SK-N-SH treated with all-trans-retinoic acid at 6 μM for 48 hours (cell line): ENCODE measurements around the gene C11orf16.
"Not testable (repeated sequence)": the region's sequence is repeated elsewhere in the genome, so short reads cannot be mapped to it uniquely, and the experiment has no call there.

Experiments
- ATAC-seq: fragments of 200-7000 bp; cut with Tn5 transposase; 3 replicates; pipeline ENCODE4 v1.9.1; 2020; ENCODE audit warnings: mild to moderate bottlenecking, moderate library complexity
- ARNTL ChIP-seq: fragments of 450-650 bp; formaldehyde crosslinking; IDR thresholded peaks from 2 replicates; pipeline ENCODE4 v1.5.0; 2020; ENCODE audit warnings: low read depth, mild to moderate bottlenecking, moderate library complexity, borderline replicate concordance
- BACH2 ChIP-seq: fragments of 250-450 bp; sonication (Bioruptor Pico); IDR thresholded peaks from 2 replicates; pipeline ENCODE4 v1.9.0; 2021; ENCODE audit warnings: mild to moderate bottlenecking, borderline replicate concordance
- CSDC2 ChIP-seq: fragments of 250-450 bp; sonication (Bioruptor Pico); IDR thresholded peaks from 2 replicates; pipeline ENCODE4 v1.5.0; 2020; ENCODE audit warnings: mild to moderate bottlenecking, moderate library complexity
- GLIS3 ChIP-seq: fragments of 250-450 bp; sonication (Bioruptor Pico); IDR thresholded peaks from 2 replicates; pipeline ENCODE4 v1.5.0; 2020; ENCODE audit warnings: mild to moderate bottlenecking, moderate library complexity
- ISL1 ChIP-seq: fragments of 250-450 bp; sonication (Bioruptor Pico); IDR thresholded peaks from 2 replicates; pipeline ENCODE4 v2.1.2; 2022; ENCODE audit warnings: mild to moderate bottlenecking, moderate library complexity
- OSR1 ChIP-seq: fragments of 250-450 bp; sonication (Bioruptor Pico); IDR thresholded peaks from 2 replicates; pipeline ENCODE4 v1.8.0; 2022; ENCODE audit warnings: moderate library complexity, mild to moderate bottlenecking, inconsistent platforms
- PPARA ChIP-seq: fragments of 250-450 bp; sonication (Bioruptor Pico); IDR thresholded peaks from 2 replicates; pipeline ENCODE4 v1.5.0; 2020; ENCODE audit warnings: mild to moderate bottlenecking, borderline replicate concordance
- RARB ChIP-seq: fragments of 250-450 bp; sonication (Bioruptor Pico); IDR thresholded peaks from 2 replicates; pipeline ENCODE4 v1.8.0; 2021; ENCODE audit warnings: mild to moderate bottlenecking, moderate library complexity
- SNAI2 ChIP-seq: fragments of 250-450 bp; sonication (Bioruptor Pico); IDR thresholded peaks from 2 replicates; pipeline ENCODE4 v1.5.0; 2020; ENCODE audit warnings: mild to moderate bottlenecking, moderate library complexity
- TCF4 ChIP-seq: fragments of 250-450 bp; sonication (Bioruptor Pico); IDR thresholded peaks from 2 replicates; pipeline ENCODE4 v1.8.0; 2021; ENCODE audit warnings: mild to moderate bottlenecking, moderate library complexity, borderline replicate concordance
- TOX ChIP-seq: fragments of 250-450 bp; sonication (Bioruptor Pico); IDR thresholded peaks from 2 replicates; pipeline ENCODE4 v1.8.0; 2021; ENCODE audit warnings: mild to moderate bottlenecking, moderate library complexity, borderline replicate concordance
- ZFP3 ChIP-seq: fragments of 250-450 bp; sonication (Bioruptor Pico); IDR thresholded peaks from 2 replicates; pipeline ENCODE4 v1.5.0; 2020; ENCODE audit warnings: mild to moderate bottlenecking, moderate library complexity
- ZFP30 ChIP-seq: fragments of 450-650 bp; formaldehyde crosslinking; IDR thresholded peaks from 2 replicates; pipeline ENCODE4 v1.5.0; 2022; ENCODE audit warnings: mild to moderate bottlenecking, moderate library complexity
- ZNF565 ChIP-seq: fragments of 450-650 bp; formaldehyde crosslinking; conservative IDR thresholded peaks from 2 replicates; pipeline ENCODE4 v1.5.0; 2020; ENCODE audit warnings: low read depth, mild to moderate bottlenecking, moderate library complexity
- ZNF70 ChIP-seq: fragments of 450-650 bp; formaldehyde crosslinking; IDR thresholded peaks from 2 replicates; pipeline ENCODE4 v1.5.0; 2020; ENCODE audit warnings: mild to moderate bottlenecking, moderate library complexity
- ZNF8 ChIP-seq: fragments of 450-650 bp; formaldehyde crosslinking; IDR thresholded peaks from 2 replicates; pipeline ENCODE4 v1.5.0; 2020; ENCODE audit warnings: mild to moderate bottlenecking, moderate library complexity
- TF ChIP-seq, protein P1 (sequence below): fragments of 250-450 bp; sonication (Bioruptor Pico); IDR thresholded peaks from 2 replicates; pipeline ENCODE4 v1.8.0; 2021; ENCODE audit warnings: low read depth, mild to moderate bottlenecking, moderate library complexity, borderline replicate concordance
- TF ChIP-seq, protein P2 (sequence below): fragments of 250-450 bp; sonication (Bioruptor Pico); IDR thresholded peaks from 2 replicates; pipeline ENCODE4 v1.5.0; 2020; ENCODE audit warnings: mild to moderate bottlenecking, moderate library complexity
- TF ChIP-seq, protein P3 (sequence below): fragments of 250-450 bp; sonication (Bioruptor Pico); IDR thresholded peaks from 2 replicates; pipeline ENCODE4 v1.8.0; 2020; ENCODE audit warnings: mild to moderate bottlenecking, moderate library complexity, borderline replicate concordance

C11orf16 gene

DNA sequence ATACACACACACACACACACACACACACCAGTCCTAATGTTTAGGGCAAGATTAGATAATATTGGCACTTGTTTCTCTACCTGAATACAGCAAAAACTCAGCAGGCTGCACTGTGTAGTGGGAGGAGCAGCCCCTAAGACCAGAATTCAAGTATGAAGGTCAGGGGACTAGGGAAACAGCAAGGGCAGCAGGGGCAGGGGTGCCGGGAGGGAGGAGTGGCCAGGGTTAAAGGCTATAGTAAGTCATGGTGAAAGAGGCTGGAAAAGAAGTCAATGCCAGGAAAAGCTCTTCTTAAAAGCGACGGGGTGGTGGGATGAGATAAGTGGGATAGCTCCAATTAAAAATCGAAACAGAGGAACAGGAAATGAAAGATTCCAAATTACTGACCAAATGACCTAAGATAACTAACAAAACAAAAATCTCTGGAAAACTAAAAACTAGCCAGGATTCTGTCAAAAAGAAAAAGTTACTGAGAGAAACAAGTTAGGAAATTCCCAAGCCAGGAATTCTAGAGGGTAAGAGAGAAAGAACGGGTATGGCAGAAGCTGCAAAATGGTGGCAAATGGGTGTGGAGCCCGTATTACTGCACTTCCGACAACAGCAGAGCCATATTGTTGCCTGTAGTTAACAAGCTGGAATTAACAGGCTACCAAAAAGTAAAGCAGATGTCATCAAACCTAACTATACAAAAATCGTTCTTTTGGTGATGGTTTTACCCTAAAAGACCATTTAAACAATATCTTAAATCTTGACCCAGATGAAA is 8.8 kb upstream of the C11orf16 start:
- no peak for ATAC-seq
- TF ChIP-seq ZFP3, result no peak
- TF ChIP-seq, protein P1, sequence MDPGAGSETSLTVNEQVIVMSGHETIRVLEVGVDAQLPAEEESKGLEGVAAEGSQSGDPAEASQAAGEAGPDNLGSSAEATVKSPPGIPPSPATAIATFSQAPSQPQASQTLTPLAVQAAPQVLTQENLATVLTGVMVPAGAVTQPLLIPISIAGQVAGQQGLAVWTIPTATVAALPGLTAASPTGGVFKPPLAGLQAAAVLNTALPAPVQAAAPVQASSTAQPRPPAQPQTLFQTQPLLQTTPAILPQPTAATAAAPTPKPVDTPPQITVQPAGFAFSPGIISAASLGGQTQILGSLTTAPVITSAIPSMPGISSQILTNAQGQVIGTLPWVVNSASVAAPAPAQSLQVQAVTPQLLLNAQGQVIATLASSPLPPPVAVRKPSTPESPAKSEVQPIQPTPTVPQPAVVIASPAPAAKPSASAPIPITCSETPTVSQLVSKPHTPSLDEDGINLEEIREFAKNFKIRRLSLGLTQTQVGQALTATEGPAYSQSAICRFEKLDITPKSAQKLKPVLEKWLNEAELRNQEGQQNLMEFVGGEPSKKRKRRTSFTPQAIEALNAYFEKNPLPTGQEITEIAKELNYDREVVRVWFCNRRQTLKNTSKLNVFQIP, result no peak
- TF ChIP-seq TCF4 (CRISPR knock-in tag), result no peak
- no peak for TF ChIP-seq SNAI2 (CRISPR knock-in tag)
- TF ChIP-seq, protein P2, sequence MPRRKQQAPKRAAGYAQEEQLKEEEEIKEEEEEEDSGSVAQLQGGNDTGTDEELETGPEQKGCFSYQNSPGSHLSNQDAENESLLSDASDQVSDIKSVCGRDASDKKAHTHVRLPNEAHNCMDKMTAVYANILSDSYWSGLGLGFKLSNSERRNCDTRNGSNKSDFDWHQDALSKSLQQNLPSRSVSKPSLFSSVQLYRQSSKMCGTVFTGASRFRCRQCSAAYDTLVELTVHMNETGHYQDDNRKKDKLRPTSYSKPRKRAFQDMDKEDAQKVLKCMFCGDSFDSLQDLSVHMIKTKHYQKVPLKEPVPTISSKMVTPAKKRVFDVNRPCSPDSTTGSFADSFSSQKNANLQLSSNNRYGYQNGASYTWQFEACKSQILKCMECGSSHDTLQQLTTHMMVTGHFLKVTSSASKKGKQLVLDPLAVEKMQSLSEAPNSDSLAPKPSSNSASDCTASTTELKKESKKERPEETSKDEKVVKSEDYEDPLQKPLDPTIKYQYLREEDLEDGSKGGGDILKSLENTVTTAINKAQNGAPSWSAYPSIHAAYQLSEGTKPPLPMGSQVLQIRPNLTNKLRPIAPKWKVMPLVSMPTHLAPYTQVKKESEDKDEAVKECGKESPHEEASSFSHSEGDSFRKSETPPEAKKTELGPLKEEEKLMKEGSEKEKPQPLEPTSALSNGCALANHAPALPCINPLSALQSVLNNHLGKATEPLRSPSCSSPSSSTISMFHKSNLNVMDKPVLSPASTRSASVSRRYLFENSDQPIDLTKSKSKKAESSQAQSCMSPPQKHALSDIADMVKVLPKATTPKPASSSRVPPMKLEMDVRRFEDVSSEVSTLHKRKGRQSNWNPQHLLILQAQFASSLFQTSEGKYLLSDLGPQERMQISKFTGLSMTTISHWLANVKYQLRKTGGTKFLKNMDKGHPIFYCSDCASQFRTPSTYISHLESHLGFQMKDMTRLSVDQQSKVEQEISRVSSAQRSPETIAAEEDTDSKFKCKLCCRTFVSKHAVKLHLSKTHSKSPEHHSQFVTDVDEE (CRISPR knock-in tag), result no peak
- TF ChIP-seq PPARA (CRISPR knock-in tag), result no peak
- TF ChIP-seq, protein P3, sequence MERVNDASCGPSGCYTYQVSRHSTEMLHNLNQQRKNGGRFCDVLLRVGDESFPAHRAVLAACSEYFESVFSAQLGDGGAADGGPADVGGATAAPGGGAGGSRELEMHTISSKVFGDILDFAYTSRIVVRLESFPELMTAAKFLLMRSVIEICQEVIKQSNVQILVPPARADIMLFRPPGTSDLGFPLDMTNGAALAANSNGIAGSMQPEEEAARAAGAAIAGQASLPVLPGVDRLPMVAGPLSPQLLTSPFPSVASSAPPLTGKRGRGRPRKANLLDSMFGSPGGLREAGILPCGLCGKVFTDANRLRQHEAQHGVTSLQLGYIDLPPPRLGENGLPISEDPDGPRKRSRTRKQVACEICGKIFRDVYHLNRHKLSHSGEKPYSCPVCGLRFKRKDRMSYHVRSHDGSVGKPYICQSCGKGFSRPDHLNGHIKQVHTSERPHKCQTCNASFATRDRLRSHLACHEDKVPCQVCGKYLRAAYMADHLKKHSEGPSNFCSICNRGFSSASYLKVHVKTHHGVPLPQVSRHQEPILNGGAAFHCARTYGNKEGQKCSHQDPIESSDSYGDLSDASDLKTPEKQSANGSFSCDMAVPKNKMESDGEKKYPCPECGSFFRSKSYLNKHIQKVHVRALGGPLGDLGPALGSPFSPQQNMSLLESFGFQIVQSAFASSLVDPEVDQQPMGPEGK (CRISPR knock-in tag), result no peak
- TF ChIP-seq CSDC2 (CRISPR knock-in tag), result no peak
- TF ChIP-seq GLIS3, result no peak
- no peak for TF ChIP-seq ZNF70
- TF ChIP-seq BACH2 (CRISPR knock-in tag), result no peak

DNA sequence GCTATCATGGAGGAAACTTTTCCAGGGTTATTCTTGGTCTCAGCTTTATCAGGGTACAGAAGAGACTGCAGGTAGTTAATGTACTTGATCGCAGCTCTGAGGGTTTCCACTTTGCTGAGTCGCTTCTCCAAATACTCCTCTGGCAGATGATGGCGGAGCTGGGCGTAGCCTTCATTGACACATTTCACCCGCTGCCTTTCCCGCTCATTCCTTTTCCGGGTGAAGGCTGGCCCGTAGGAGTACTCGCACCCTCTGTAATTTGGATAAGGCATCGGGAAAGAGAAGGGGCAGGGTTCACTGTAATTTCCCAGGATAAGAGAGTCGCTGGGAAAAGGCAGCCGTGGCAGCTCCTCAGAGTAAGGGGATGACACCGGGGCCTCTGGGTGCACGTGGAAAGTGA is 4.9 kb upstream of the C11orf16 start:
- ATAC-seq, result no peak
- no peak for TF ChIP-seq ARNTL (CRISPR knock-in tag)
- no peak for TF ChIP-seq OSR1 (CRISPR knock-in tag)
- no peak for TF ChIP-seq ZNF565
- TF ChIP-seq, protein P3 (CRISPR knock-in tag), result no peak
- TF ChIP-seq GLIS3, result no peak
- TF ChIP-seq ZFP30, result no peak
- TF ChIP-seq PPARA (CRISPR knock-in tag), result no peak

DNA sequence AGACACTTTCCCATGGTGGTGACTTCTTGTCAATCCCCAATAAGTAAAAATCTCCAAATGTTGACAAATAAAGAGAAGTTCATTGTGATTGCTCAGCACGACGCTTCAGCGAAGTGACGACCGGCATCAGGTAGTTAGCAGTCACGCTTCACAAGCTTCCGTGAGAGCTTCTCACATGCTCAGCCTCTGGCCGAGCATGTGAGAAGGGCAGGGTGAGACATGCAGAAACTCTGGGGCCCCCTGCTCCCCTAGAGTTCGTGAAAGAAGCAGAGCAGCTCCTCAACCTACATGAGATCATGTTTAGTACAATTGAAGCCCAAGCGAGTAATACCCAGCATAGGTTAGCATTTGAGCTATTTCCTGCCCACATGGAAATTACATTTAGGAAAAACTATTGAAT is 4.4 kb upstream of the C11orf16 start:
- no peak for ATAC-seq
- TF ChIP-seq SNAI2 (CRISPR knock-in tag) (no peak), ISL1 (CRISPR knock-in tag) (no peak), PPARA (CRISPR knock-in tag) (no peak), TOX (CRISPR knock-in tag) (no peak), ARNTL (CRISPR knock-in tag) (no peak), ZNF8 (CRISPR knock-in tag) (no peak), RARB (CRISPR knock-in tag) (no peak)
- TF ChIP-seq, protein P3 (CRISPR knock-in tag), result no peak

DNA sequence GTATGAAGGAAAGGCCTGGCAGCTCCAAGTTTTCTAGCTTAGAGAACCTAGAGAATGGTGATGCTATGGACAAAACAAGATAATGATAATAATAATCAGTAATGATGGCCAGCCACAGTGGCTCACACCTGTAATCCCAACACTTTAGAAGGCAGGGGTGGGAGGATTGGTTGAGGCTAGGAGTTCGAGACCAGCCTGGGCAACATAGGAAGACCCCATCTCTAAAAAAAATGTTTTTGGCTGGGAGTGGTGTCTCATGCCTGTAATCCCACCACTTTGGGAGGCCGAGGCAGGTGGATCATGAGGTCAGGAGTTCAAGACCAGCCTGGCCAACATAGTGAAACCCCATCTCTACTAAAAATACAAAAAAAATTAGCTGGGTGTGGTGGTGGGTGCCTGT is 3.0 kb upstream of the C11orf16 start:
- not testable (repeated sequence) for ATAC-seq
